Measurements from ENCODE around the gene UBAC1. TPM values are rescaled to one million over a fixed set of nuclear protein-coding genes. Genes with fewer than 3 reads are reported as not detected.

UBAC1 gene
- polyA plus RNA-seq, 6 donors from 2014 or later, result 16.1 to 23.0 (median 21.6) TPM

GRCh38 chr9:136002215-136002614 is 41.0 kb upstream of the UBAC1 start:
- Mint-ChIP-seq H3K27ac (no peak overlapping the region), H3K4me1 (peaks cover 0 to 3% (median 0%) of the 10 kb centered on the region in 3 donors), H3K9me3 (no peaks in the 10 kb centered on the region), H3K36me3 (no peaks in the 10 kb centered on the region), H3K4me3 (peak overlapping the region in 1 of 8 donors; percentile 2), H3K27me3 (peaks cover 0 to 11% (median 0%) of the 10 kb centered on the region in 3 donors)
- ATAC-seq (ENCODE audit: low read depth in 2 of 2), result no peak
- no peak for DNase-seq

- H3K9me3 Mint-ChIP-seq, result no peaks in the 10 kb centered on the region
- no peak for DNase-seq
- no peak overlapping the region for H3K27ac Mint-ChIP-seq
- peaks cover 0 to 3% (median 0%) of the 10 kb centered on the region in 3 donors for H3K4me1 Mint-ChIP-seq
- H3K27me3 Mint-ChIP-seq, result peaks cover 0 to 12% (median 0%) of the 10 kb centered on the region in 3 donors
- no peak overlapping the region for H3K4me3 Mint-ChIP-seq
- ATAC-seq (ENCODE audit: low read depth in 2 of 2), result no peak
- no peaks in the 10 kb centered on the region for H3K36me3 Mint-ChIP-seq
Observed at GRCh38 chr9:136001231-136001630, 40.1 kb upstream of the UBAC1 start.

- H3K27ac Mint-ChIP-seq, result no peak overlapping the region
- no peaks in the 10 kb centered on the region for H3K36me3 Mint-ChIP-seq
Observed at GRCh38 chr9:135998410-135999071, 37.4 kb upstream of the UBAC1 start.

GRCh38 chr9:135998016-135998380 is 36.8 kb upstream of the UBAC1 start:
- H3K36me3 Mint-ChIP-seq, result no peaks in the 10 kb centered on the region
- no peak for DNase-seq
- peaks cover 0 to 10% (median 0%) of the 10 kb centered on the region in 3 donors for H3K27me3 Mint-ChIP-seq
- no peak for ATAC-seq (ENCODE audit: low read depth in 2 of 2)
- H3K27ac Mint-ChIP-seq, result no peak overlapping the region
- H3K9me3 Mint-ChIP-seq, result no peaks in the 10 kb centered on the region
- no peaks in the 10 kb centered on the region for H3K4me1 Mint-ChIP-seq
- no peak overlapping the region for H3K4me3 Mint-ChIP-seq

More at GRCh38 chr9:135998410-135999071, 37.4 kb upstream of the UBAC1 start:
- ATAC-seq (ENCODE audit: low read depth in 2 of 2) (no peak), DNase-seq (no peak)
- H3K9me3 Mint-ChIP-seq, result no peaks in the 10 kb centered on the region
- no peaks in the 10 kb centered on the region for H3K4me1 Mint-ChIP-seq
- no peak overlapping the region for H3K4me3 Mint-ChIP-seq
- H3K27me3 Mint-ChIP-seq, result peaks cover 0 to 10% (median 0%) of the 10 kb centered on the region in 3 donors

GRCh38 chr9:135997090-135998015 is 36.2 kb upstream of the UBAC1 start:
- Mint-ChIP-seq H3K36me3 (no peaks in the 10 kb centered on the region), H3K9me3 (no peaks in the 10 kb centered on the region), H3K27me3 (peaks cover 0 to 10% (median 0%) of the 10 kb centered on the region in 3 donors), H3K4me1 (peaks cover 0 to 6% (median 3%) of the 10 kb centered on the region in 3 donors), H3K27ac (no peak overlapping the region), H3K4me3 (peak overlapping the region in 1 of 8 donors; percentile 35)
- ATAC-seq (ENCODE audit: low read depth in 2 of 2) (no peak), DNase-seq (no peak)

GRCh38 chr9:135995816-135996215 is 34.6 kb upstream of the UBAC1 start:
- DNase-seq, result no peak
- H3K27ac Mint-ChIP-seq, result peak overlapping the region in 2 of 6 donors; percentile 30 to 42

GRCh38 chr9:135994501-135995192 is 33.5 kb upstream of the UBAC1 start:
- Mint-ChIP-seq H3K36me3 (no peaks in the 10 kb centered on the region), H3K27ac (peak overlapping the region in 1 of 6 donors; percentile 21), H3K9me3 (no peaks in the 10 kb centered on the region), H3K4me3 (peak overlapping the region in 2 of 8 donors; percentile 15 to 36), H3K27me3 (peaks cover 0 to 10% (median 0%) of the 10 kb centered on the region in 3 donors), H3K4me1 (peaks cover 2 to 16% (median 7%) of the 10 kb centered on the region in 3 donors)
- DNase-seq (no peak), ATAC-seq (ENCODE audit: low read depth in 2 of 2) (no peak)

More at GRCh38 chr9:135995816-135996215, 34.6 kb upstream of the UBAC1 start:
- Mint-ChIP-seq H3K27me3 (peaks cover 0 to 10% (median 0%) of the 10 kb centered on the region in 3 donors), H3K4me3 (peak overlapping the region in 1 of 8 donors; percentile 29), H3K9me3 (no peaks in the 10 kb centered on the region), H3K4me1 (peaks cover 0 to 10% (median 7%) of the 10 kb centered on the region in 3 donors), H3K36me3 (no peaks in the 10 kb centered on the region)
- no peak for ATAC-seq (ENCODE audit: low read depth in 2 of 2)

- Mint-ChIP-seq H3K4me1 (peaks cover 3 to 16% (median 7%) of the 10 kb centered on the region in 3 donors), H3K4me3 (peak overlapping the region in 2 of 8 donors; percentile 15 to 35), H3K27me3 (peaks cover 0 to 10% (median 0%) of the 10 kb centered on the region in 3 donors), H3K27ac (peak overlapping the region in 1 of 6 donors; percentile 75), H3K9me3 (no peaks in the 10 kb centered on the region), H3K36me3 (no peaks in the 10 kb centered on the region)
- DNase-seq (no peak), ATAC-seq (ENCODE audit: low read depth in 2 of 2) (no peak)
Observed at GRCh38 chr9:135993765-135994500, 32.8 kb upstream of the UBAC1 start.

GRCh38 chr9:135993409-135993742 is 32.2 kb upstream of the UBAC1 start:
- H3K27ac Mint-ChIP-seq, result no peak overlapping the region
- ATAC-seq (ENCODE audit: low read depth in 2 of 2) (no peak), DNase-seq (no peak)
- no peaks in the 10 kb centered on the region for H3K36me3 Mint-ChIP-seq
- peaks cover 0 to 16% (median 0%) of the 10 kb centered on the region in 3 donors for H3K27me3 Mint-ChIP-seq
- no peaks in the 10 kb centered on the region for H3K9me3 Mint-ChIP-seq
- H3K4me3 Mint-ChIP-seq, result no peak overlapping the region
- peaks cover 3 to 16% (median 7%) of the 10 kb centered on the region in 3 donors for H3K4me1 Mint-ChIP-seq

GRCh38 chr9:135992486-135993408 is 31.6 kb upstream of the UBAC1 start:
- ATAC-seq (ENCODE audit: low read depth in 2 of 2) (peak; percentile 66 to 71), DNase-seq (peak; percentile 21)
- Mint-ChIP-seq H3K36me3 (no peaks in the 10 kb centered on the region), H3K27ac (peak overlapping the region in 2 of 6 donors; percentile 28 to 70), H3K9me3 (no peaks in the 10 kb centered on the region), H3K4me3 (peak overlapping the region; percentile 20 to 81 (median 65)), H3K27me3 (peaks cover 0 to 18% (median 0%) of the 10 kb centered on the region in 3 donors), H3K4me1 (peaks cover 3 to 16% (median 7%) of the 10 kb centered on the region in 3 donors)

GRCh38 chr9:135991771-135992170 is 30.6 kb upstream of the UBAC1 start:
- H3K27ac Mint-ChIP-seq, result no peak overlapping the region
- H3K4me3 Mint-ChIP-seq, result peak overlapping the region in 5 of 8 donors; percentile 24 to 70 (median 55)
- no peak for ATAC-seq (ENCODE audit: low read depth in 2 of 2)
- peaks cover 3 to 16% (median 7%) of the 10 kb centered on the region in 3 donors for H3K4me1 Mint-ChIP-seq
- H3K36me3 Mint-ChIP-seq, result no peaks in the 10 kb centered on the region
- H3K27me3 Mint-ChIP-seq, result peaks cover 0 to 12% (median 0%) of the 10 kb centered on the region in 3 donors
- DNase-seq, result no peak
- no peaks in the 10 kb centered on the region for H3K9me3 Mint-ChIP-seq

Measured in naive B cell (primary cell).